HG03558 (cell line): ENCODE results near the gene C1orf74.

Experiments
- ATAC-seq: cut with Tn5 transposase; IDR thresholded peaks from one replicate; pipeline ENCODE4 v1.9.1; 2021; ENCODE audit warnings: moderate number of reproducible peaks; ENCODE audit not compliant: unreplicated experiment; ENCODE audit errors: extremely low read depth

Gene C1orf74

DNA sequence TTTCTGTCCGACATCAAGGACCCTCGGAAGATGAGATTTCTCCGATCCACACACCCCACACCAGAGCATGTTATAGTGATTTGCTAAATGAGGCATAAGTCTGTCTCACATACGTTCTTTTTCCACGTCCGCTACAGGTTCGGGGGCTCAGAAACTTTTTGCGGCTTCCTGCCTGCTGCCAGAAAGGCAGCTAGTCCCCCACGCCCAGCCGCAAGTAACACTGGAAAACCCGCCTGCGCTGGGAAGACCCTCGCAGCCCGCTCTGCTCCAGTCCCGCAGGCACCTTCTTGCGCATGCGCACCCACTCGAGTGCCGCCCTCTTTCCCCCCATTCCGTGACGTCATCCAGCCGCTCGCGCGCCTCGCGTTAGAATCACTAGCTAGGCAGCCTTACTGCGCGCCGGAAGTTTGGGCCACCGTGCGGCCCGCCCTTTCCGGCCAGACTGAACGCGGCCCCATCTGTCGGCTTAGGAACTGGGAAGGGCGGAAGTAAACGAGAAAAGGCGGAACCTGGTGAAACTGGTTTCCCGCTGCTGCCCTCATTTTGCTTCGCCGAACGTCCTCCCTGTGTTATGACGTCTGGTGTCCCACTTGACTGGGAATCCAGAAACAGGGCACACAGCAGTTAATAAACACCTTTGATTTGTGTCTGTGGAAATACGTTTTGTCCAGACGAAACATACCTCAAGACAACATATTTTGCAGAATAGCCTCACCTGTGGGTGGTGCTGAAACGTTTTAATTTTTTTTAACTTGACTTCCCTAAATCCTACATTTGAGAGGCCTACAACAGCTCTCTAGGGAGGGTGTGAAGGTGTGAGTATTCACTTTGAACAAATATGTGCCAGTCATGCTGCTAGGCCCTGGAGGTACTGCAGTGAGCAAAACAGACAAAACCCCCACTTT lies at the start of gene C1orf74:
TSS of gene C1orf74 (minus strand) at position 295 of the 905 bp plus-strand sequence. CDS start 925 bp downstream, outside the sequence.
- ATAC-seq: peak; percentile 94

DNA sequence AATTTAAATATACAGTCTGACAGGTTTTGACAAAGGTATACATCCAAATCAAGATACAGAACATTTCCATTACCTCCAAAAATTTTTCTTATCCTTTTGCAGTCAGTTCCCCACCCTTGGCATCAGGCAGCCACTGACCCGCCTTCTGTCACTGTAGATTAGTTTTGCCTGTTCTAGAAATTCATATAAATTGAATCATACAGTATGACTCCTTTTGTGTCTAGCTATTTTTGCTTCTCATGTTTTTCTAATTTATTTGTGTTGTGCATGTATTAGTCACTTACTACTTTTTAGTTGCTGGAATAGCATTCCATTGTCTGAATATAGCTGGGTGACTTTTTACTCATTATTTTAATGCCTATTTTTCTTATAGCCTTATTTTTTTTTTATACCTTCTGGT lies 47.3 kb upstream of the C1orf74 start:
- no peak for ATAC-seq

- no peak for ATAC-seq
Observed at GRCh38 chr1:209830722-209831121, 46.4 kb upstream of the C1orf74 start.

DNA sequence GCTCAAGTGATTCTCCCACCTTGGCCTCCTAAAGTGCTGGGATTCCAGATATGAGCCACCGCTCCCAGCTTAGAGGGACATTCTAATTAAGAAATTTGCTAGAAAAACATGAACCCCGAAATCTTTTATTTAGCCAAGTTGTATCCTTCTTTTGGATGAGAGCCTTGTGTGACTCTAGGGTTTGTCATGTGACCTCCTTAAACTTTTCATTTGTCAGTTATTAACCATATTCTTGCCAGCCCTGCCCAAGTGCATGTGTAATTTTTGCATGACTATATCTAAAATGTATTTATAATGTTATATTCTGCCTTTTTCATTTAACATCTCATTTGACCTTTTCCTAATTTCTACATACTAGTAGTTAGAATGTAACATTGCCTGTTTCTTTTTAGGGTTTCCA lies 45.4 kb upstream of the C1orf74 start:
- no peak for ATAC-seq

GRCh38 chr1:209827384-209828262 lies 43.3 kb upstream of the C1orf74 start, which contains the start of gene UTP25:
Gene UTP25 (plus strand): TSS chr1:209827972. CDS start chr1:209828064, 92 bp downstream.
- ATAC-seq: peak; percentile 82

- ATAC-seq: no peak
Observed at GRCh38 chr1:209825591-209826434, 41.5 kb upstream of the C1orf74 start.

DNA sequence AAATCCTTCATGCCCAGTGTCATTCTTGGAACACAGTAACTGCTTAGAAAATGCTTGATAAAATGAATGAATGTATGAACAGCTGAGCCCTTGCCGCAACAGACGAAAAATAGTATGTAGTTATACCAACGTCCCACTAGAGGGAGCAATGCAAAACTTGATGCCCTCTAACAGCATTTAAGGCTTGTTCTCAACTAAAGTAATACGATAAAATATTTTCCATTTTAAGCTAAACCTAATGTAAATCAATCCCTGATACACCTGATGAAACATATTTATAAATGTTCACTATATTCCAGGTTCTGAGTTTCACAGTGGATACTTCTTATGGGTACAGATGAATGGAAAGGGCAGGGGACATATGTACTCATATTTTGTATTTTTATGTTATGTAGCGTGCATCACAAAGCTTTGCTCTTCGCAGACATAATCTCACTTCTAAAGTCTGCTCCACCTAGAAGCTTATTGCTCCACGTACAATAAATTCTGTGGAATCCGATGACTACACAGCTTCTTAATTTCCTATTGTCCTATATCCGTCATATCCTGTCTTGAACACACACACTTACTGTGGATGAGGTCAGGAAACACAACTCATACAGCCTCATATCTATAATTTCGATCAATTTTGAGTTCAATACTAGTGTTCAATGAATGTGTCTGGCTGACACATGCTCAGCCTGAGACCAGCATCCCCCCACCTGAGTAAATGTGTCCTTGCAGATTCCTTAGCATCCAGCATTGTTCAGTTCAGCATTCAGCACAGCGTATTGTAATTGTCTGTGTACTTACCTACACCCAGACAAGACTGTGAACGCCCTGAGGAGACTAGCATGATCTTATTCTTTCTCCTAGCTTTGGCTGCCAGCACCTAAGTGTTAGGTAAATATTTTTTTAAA lies 39.0 kb upstream of the C1orf74 start:
- ATAC-seq: no peak

GRCh38 chr1:209822706-209823105 lies 38.3 kb upstream of the C1orf74 start:
- ATAC-seq: no peak

DNA sequence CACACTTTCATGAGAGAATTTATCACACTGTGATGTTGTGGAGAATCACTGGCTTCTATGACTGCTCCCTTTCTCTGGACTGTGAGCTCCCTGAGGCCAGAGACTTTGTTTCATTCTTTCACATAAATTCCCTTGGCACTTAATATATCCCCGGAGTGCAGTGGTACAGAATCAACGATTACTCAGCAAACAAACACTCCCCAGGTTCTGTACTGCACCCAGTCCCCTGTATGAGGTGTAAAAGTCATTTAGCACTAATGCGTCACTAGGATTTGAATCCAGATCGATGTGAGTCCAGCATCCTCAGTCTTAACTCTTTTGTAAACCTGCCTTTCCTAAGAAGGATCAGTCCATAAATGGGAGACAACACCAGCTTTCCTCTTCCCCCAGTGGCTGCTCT lies 36.6 kb upstream of the C1orf74 start:
- ATAC-seq: no peak

- no peak for ATAC-seq
Observed at GRCh38 chr1:209819058-209819457, 34.7 kb upstream of the C1orf74 start.

DNA sequence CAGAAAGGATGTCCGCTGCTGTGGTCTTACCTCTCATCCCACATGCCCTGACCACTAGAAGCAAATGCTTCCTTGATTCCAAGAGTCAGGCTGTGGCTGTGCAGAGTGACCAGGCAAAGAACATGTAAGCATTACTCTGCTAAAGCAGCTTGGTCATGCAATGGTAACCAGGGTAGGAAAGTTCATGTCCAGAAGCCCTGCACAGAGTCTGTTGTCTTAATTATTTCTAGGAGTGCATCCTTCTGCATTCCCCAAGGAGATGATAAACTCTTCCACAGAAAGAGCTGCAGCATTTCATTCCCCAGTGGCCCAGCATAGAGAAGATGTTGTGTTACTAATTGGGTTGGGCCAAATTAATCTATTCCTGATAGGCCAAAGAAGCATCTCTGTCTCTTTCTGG lies 33.3 kb upstream of the C1orf74 start:
- no peak for ATAC-seq

DNA sequence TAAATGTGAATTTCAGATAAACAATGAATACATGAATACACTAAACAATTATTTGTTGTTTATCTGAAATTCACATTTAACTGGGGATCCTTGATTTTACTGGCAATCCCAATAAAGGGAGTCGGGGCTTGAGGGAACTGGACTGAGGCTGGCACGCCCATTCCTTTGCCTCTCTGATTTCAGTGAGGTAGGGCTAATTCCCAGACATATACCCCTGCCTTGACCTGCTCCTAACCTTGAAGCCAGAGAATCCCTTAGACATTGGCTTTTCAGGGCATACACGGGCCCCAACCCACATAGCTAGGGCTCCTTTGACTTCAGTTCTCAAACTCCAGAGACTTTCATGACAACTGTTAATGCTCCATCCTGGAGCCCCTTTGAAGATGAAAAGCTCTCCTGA lies 32.6 kb upstream of the C1orf74 start:
- ATAC-seq: no peak

DNA sequence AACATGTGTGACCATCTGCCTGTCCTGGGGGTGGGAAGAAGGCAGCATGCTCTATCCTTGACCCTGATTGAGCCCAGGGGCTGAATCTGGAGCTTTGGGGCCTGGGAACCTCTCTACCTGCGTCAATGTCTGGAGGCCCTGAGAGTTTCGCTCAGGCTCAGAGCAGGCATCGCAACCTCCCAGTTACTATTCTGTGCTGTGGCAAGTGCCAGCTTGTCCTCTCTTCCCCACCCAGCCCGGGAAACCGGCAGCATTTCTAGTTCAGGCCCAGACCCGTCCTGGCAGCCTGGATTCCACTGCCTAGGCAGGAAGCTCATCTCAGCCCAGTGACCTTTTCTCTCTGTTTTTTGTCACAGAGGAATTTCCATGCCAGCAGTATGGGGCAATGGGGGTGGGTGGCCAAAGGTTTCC lies 31.6 kb upstream of the C1orf74 start:
- ATAC-seq: no peak

DNA sequence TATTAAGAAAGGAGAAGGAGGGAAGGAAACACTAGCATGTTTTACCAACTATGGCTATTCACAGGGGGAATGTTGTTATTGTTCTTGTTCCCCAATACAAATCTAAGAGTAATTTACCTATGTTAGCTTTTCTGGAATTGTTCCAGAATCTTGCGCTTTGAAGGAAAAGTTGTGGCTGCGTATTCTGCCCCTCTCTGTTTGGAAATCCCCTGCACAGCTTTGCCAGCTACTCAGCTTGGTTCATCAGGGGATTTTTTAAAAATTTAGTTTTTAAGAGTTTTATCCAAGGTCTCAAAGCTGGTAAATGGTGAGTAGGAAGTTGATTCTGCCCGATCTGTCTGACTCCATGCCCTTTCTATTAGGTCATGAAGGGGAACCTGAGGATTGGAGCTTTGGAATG lies 31.1 kb upstream of the C1orf74 start:
- no peak for ATAC-seq

- ATAC-seq: no peak
Observed at GRCh38 chr1:209813902-209814301, 29.5 kb upstream of the C1orf74 start.

- no peak for ATAC-seq
Observed at GRCh38 chr1:209810783-209811182, 26.4 kb upstream of the C1orf74 start.

- no peak for ATAC-seq
Observed at GRCh38 chr1:209809611-209810010, 25.3 kb upstream of the C1orf74 start.

DNA sequence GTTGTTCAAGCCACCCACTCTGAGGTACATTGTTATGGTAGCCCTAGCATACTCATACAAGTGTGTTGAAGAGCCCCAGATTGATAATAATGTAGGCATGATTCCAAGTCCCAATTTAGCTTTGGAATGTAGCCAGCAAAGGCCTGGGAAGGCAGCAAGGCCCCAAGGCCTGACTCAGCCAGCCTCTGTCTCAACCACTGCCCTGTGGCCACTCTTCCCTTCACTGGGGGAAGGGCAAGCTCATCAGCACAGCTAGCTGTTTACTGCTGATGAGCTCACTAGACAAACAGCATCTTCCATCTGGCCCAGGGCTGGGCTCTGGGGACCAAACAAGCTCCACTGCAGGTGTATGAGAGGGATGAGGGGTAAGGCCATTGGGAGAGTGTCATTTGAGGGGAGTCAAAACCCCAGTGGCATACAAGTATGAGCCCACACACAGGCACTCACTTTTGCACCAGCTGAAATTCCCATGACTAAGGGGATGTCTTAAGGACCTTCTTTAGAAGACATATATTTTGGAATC lies 23.8 kb upstream of the C1orf74 start:
- ATAC-seq: no peak

GRCh38 chr1:209807509-209807908 lies 23.1 kb upstream of the C1orf74 start:
- ATAC-seq: no peak
